Muscle layer of duodenum (tissue), 2 donors: ENCODE data around the gene CPN2.

Experiments
- H3K27ac ChIP-seq: one replicate; pipeline ENCODE4 v1.7.0; 2013; ENCODE audit warnings: mild to moderate bottlenecking, low read length
- H3K27me3 ChIP-seq: one replicate; pipeline ENCODE4 v1.7.0; 2013; ENCODE audit warnings: low read depth, mild to moderate bottlenecking, control low read depth, low read length
- H3K36me3 ChIP-seq, 2 donors: one replicate each; pipeline ENCODE4 v1.7.0; 2013; ENCODE audit warnings: low read length in 2 of 2, control low read depth in 1 of 2, mild to moderate bottlenecking in 1 of 2; ENCODE audit not compliant: insufficient read depth in 2 of 2, control insufficient read depth in 1 of 2
- H3K4me1 ChIP-seq, 2 donors: one replicate each; pipeline ENCODE4 v1.7.0; 2013; ENCODE audit warnings: low read length in 2 of 2, mild to moderate bottlenecking in 2 of 2, control low read depth in 1 of 2, moderate library complexity in 1 of 2; ENCODE audit not compliant: insufficient read depth in 2 of 2, control insufficient read depth in 1 of 2
- H3K4me3 ChIP-seq, 2 donors: one replicate each; pipeline ENCODE4 v1.7.0; 2013; ENCODE audit warnings: low read length in 2 of 2, low read depth in 1 of 2, mild to moderate bottlenecking in 1 of 2
- H3K9me3 ChIP-seq, 2 donors: one replicate each; pipeline ENCODE4 v1.7.0; 2013; ENCODE audit warnings: low read length in 2 of 2, control low read depth in 1 of 2, mild to moderate bottlenecking in 1 of 2; ENCODE audit not compliant: control insufficient read depth in 1 of 2
- donor health status: healthy.

Gene CPN2

GRCh38 chr3:194389269-194389668, 38.1 kb upstream of the CPN2 start:
- Histone ChIP-seq H3K36me3 (no peaks in the 10 kb centered on the region), H3K4me1 (no peaks in the 10 kb centered on the region), H3K9me3 (peaks cover 0 to 6% of the 10 kb centered on the region in 2 donors), H3K27ac (no peak overlapping the region), H3K4me3 (no peak overlapping the region), H3K27me3 (no peaks in the 10 kb centered on the region)

- Histone ChIP-seq H3K4me3 (no peak overlapping the region), H3K27ac (no peak overlapping the region), H3K9me3 (peaks cover 0 to 6% of the 10 kb centered on the region in 2 donors), H3K36me3 (no peaks in the 10 kb centered on the region), H3K27me3 (no peaks in the 10 kb centered on the region), H3K4me1 (no peaks in the 10 kb centered on the region)
These were observed 36.8 kb upstream of the CPN2 start for GRCh38 chr3:194387926-194388418.

- H3K27me3 ChIP-seq = no peaks in the 10 kb centered on the region
- peaks cover 0 to 6% of the 10 kb centered on the region in 2 donors for H3K9me3 ChIP-seq
- no peaks in the 10 kb centered on the region for H3K4me1 ChIP-seq
- no peaks in the 10 kb centered on the region for H3K36me3 ChIP-seq
- no peak overlapping the region for H3K27ac ChIP-seq
- no peak overlapping the region for H3K4me3 ChIP-seq
These were observed 36.1 kb upstream of the CPN2 start for GRCh38 chr3:194387276-194387675.

GRCh38 chr3:194386648-194387047, 35.5 kb upstream of the CPN2 start:
- Histone ChIP-seq H3K4me3 (no peak overlapping the region), H3K36me3 (no peaks in the 10 kb centered on the region), H3K4me1 (no peaks in the 10 kb centered on the region), H3K27ac (no peak overlapping the region), H3K27me3 (no peaks in the 10 kb centered on the region), H3K9me3 (peaks cover 0 to 6% of the 10 kb centered on the region in 2 donors)

GRCh38 chr3:194386066-194386465, 34.9 kb upstream of the CPN2 start:
- Histone ChIP-seq H3K4me1 (no peaks in the 10 kb centered on the region), H3K27ac (no peak overlapping the region), H3K9me3 (peaks cover 0 to 5% of the 10 kb centered on the region in 2 donors), H3K36me3 (no peaks in the 10 kb centered on the region), H3K4me3 (no peak overlapping the region), H3K27me3 (no peaks in the 10 kb centered on the region)

GRCh38 chr3:194384569-194385001, 33.5 kb upstream of the CPN2 start:
- Histone ChIP-seq H3K27me3 (no peaks in the 10 kb centered on the region), H3K9me3 (no peaks in the 10 kb centered on the region), H3K4me3 (no peak overlapping the region), H3K36me3 (no peaks in the 10 kb centered on the region), H3K4me1 (no peaks in the 10 kb centered on the region), H3K27ac (no peak overlapping the region)

- no peak overlapping the region for H3K27ac ChIP-seq
- no peak overlapping the region for H3K4me3 ChIP-seq
- H3K4me1 ChIP-seq = no peaks in the 10 kb centered on the region
- no peaks in the 10 kb centered on the region for H3K36me3 ChIP-seq
- H3K27me3 ChIP-seq = no peaks in the 10 kb centered on the region
- H3K9me3 ChIP-seq = no peaks in the 10 kb centered on the region
These were observed 33.0 kb upstream of the CPN2 start for GRCh38 chr3:194384156-194384555.

- Histone ChIP-seq H3K27me3 (no peaks in the 10 kb centered on the region), H3K36me3 (no peaks in the 10 kb centered on the region), H3K4me1 (no peaks in the 10 kb centered on the region), H3K27ac (no peak overlapping the region), H3K4me3 (no peak overlapping the region), H3K9me3 (no peaks in the 10 kb centered on the region)
These were observed 32.3 kb upstream of the CPN2 start for GRCh38 chr3:194383276-194383940.

GRCh38 chr3:194382892-194383223, 31.7 kb upstream of the CPN2 start:
- Histone ChIP-seq H3K4me1 (no peaks in the 10 kb centered on the region), H3K27ac (no peak overlapping the region), H3K9me3 (no peaks in the 10 kb centered on the region), H3K4me3 (no peak overlapping the region), H3K27me3 (no peaks in the 10 kb centered on the region), H3K36me3 (no peaks in the 10 kb centered on the region)

GRCh38 chr3:194382196-194382891, 31.2 kb upstream of the CPN2 start:
- Histone ChIP-seq H3K4me3 (no peak overlapping the region), H3K9me3 (no peaks in the 10 kb centered on the region), H3K27me3 (no peaks in the 10 kb centered on the region), H3K4me1 (no peaks in the 10 kb centered on the region), H3K36me3 (no peaks in the 10 kb centered on the region), H3K27ac (no peak overlapping the region)

GRCh38 chr3:194381460-194381875, 30.3 kb upstream of the CPN2 start:
- no peak overlapping the region for H3K27ac ChIP-seq
- H3K36me3 ChIP-seq = no peaks in the 10 kb centered on the region
- peak overlapping the region in 1 of 2 donors; percentile 40 for H3K4me3 ChIP-seq
- no peaks in the 10 kb centered on the region for H3K4me1 ChIP-seq
- H3K27me3 ChIP-seq = no peaks in the 10 kb centered on the region
- no peaks in the 10 kb centered on the region for H3K9me3 ChIP-seq
